GM18526 (cell line): ENCODE measurements around the gene R3HDML.

Experiments used
- POLR2A ChIP-seq: IDR thresholded peaks from 3 replicates; pipeline ENCODE4 v1.6.1; 2011; ENCODE audit not compliant: insufficient read length; ENCODE audit errors: extremely low read depth

Gene R3HDML

GRCh38 chr20:44336725-44337380 is at the start of gene R3HDML:
Gene R3HDML (plus strand): TSS chr20:44337043. CDS start chr20:44337158, 115 bp downstream.
- no peak for TF ChIP-seq POLR2A

GRCh38 chr20:44287272-44288097 is 49.4 kb upstream of the R3HDML start:
- TF ChIP-seq POLR2A = no peak

GRCh38 chr20:44288252-44288651 is 48.6 kb upstream of the R3HDML start:
- TF ChIP-seq POLR2A = no peak

- TF ChIP-seq POLR2A = no peak
Observed at GRCh38 chr20:44291754-44292153, 45.1 kb upstream of the R3HDML start.

GRCh38 chr20:44296011-44296410 is 40.8 kb upstream of the R3HDML start:
- no peak for TF ChIP-seq POLR2A

GRCh38 chr20:44297721-44298120 is 39.1 kb upstream of the R3HDML start:
- no peak for TF ChIP-seq POLR2A

GRCh38 chr20:44301285-44301684 is 35.6 kb upstream of the R3HDML start:
- TF ChIP-seq POLR2A = no peak

GRCh38 chr20:44302026-44302669 is 34.7 kb upstream of the R3HDML start:
- TF ChIP-seq POLR2A = no peak

GRCh38 chr20:44302736-44303135 is 34.1 kb upstream of the R3HDML start:
- TF ChIP-seq POLR2A = no peak

- TF ChIP-seq POLR2A = no peak
Observed at GRCh38 chr20:44304383-44304782, 32.5 kb upstream of the R3HDML start.

- TF ChIP-seq POLR2A = no peak
Observed at GRCh38 chr20:44306927-44307326, 29.9 kb upstream of the R3HDML start.

- TF ChIP-seq POLR2A = no peak
Observed at GRCh38 chr20:44309763-44310663, 26.8 kb upstream of the R3HDML start.

- TF ChIP-seq POLR2A = peak; percentile 66
Observed at GRCh38 chr20:44310664-44311639, 25.9 kb upstream of the R3HDML start, which contains the start of gene FITM2. Gene FITM2 (minus strand): TSS chr20:44311202. CDS start chr20:44311148, 54 bp downstream.

- TF ChIP-seq POLR2A = no peak
Observed at GRCh38 chr20:44314870-44315269, 22.0 kb upstream of the R3HDML start.

- TF ChIP-seq POLR2A = no peak
Observed at GRCh38 chr20:44319839-44320422, 16.9 kb upstream of the R3HDML start.
